ENCODE measurements around the gene TMEM52B. TPM values are rescaled to one million over a fixed set of nuclear protein-coding genes. Genes with fewer than 3 reads are reported as not detected.

The TMEM52B gene
- total RNA-seq, 1 experiment from 2014 or later, result not detected

- TF ChIP-seq, protein P1, sequence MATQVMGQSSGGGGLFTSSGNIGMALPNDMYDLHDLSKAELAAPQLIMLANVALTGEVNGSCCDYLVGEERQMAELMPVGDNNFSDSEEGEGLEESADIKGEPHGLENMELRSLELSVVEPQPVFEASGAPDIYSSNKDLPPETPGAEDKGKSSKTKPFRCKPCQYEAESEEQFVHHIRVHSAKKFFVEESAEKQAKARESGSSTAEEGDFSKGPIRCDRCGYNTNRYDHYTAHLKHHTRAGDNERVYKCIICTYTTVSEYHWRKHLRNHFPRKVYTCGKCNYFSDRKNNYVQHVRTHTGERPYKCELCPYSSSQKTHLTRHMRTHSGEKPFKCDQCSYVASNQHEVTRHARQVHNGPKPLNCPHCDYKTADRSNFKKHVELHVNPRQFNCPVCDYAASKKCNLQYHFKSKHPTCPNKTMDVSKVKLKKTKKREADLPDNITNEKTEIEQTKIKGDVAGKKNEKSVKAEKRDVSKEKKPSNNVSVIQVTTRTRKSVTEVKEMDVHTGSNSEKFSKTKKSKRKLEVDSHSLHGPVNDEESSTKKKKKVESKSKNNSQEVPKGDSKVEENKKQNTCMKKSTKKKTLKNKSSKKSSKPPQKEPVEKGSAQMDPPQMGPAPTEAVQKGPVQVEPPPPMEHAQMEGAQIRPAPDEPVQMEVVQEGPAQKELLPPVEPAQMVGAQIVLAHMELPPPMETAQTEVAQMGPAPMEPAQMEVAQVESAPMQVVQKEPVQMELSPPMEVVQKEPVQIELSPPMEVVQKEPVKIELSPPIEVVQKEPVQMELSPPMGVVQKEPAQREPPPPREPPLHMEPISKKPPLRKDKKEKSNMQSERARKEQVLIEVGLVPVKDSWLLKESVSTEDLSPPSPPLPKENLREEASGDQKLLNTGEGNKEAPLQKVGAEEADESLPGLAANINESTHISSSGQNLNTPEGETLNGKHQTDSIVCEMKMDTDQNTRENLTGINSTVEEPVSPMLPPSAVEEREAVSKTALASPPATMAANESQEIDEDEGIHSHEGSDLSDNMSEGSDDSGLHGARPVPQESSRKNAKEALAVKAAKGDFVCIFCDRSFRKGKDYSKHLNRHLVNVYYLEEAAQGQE (IDR thresholded peaks at IDR 0.05; ENCODE audit: insufficient read depth in 1 of 2, low read depth in 2 of 2, low read length in 1 of 2), result no peak
- TF ChIP-seq CTCF (IDR thresholded peaks at IDR 0.05) (no peak), POLR2AphosphoS5 (IDR thresholded peaks at IDR 0.05; ENCODE audit: low read depth, low read length) (no peak), SIN3A (IDR thresholded peaks at IDR 0.05; ENCODE audit: borderline replicate concordance, insufficient read depth, low read depth, low read length) (no peak), TCF7L2 (IDR thresholded peaks at IDR 0.05; ENCODE audit: low read depth, low read length) (no peak)
- POLR2A ChIA-PET, result no interaction called here
- Histone ChIP-seq H3K27ac (ENCODE audit: low read length) (peak within 1 kb of the TSS; percentile 65; the same call in 1 of the 2 replicates), H3K4me3 (ENCODE audit: low read depth in 2 of 2, low read length in 2 of 2) (no peak within 1 kb of the TSS), H3K9me3 (ENCODE audit: control insufficient read depth, insufficient read depth, low read depth, low read length) (no peaks in the 10 kb centered on the region), H3K4me1 (ENCODE audit: control insufficient read depth, insufficient read depth, low read length) (peaks cover 10% of the 10 kb centered on the region), H3K36me3 (ENCODE audit: control insufficient read depth, insufficient read depth, low read length) (no peaks in the 10 kb centered on the region), H3K27me3 (ENCODE audit: control insufficient read depth, insufficient read depth, low read length) (no peaks in the 10 kb centered on the region)
- ATAC-seq, result no peak
- CTCF ChIA-PET, result interaction anchor here (0.8 kb wide), 1 partner anchor 19 kb away, joined by 3 read pairs; no protein-coding TSS in a partner anchor
- intact Hi-C loops (cut with micrococcal nuclease; ENCODE audit: unreplicated experiment) (no loop called here), in situ Hi-C loops (cut with HindIII; ENCODE audit: low pct_unique_long_range_greater_than_20kb, low sequenced_read_pairs) (no loop called here)
- no peak for DNase-seq (ENCODE audit: low read depth, low spot score)
- no TSS peak for BruUV-seq (replicated peaks)
Measured at GRCh38 chr12:10171973-10172728, 6.7 kb upstream of the TMEM52B start, which contains the start of gene OLR1. OLR1 (minus strand) TSS chr12:10172132; CDS start chr12:10172077, 55 bp downstream.

DNA sequence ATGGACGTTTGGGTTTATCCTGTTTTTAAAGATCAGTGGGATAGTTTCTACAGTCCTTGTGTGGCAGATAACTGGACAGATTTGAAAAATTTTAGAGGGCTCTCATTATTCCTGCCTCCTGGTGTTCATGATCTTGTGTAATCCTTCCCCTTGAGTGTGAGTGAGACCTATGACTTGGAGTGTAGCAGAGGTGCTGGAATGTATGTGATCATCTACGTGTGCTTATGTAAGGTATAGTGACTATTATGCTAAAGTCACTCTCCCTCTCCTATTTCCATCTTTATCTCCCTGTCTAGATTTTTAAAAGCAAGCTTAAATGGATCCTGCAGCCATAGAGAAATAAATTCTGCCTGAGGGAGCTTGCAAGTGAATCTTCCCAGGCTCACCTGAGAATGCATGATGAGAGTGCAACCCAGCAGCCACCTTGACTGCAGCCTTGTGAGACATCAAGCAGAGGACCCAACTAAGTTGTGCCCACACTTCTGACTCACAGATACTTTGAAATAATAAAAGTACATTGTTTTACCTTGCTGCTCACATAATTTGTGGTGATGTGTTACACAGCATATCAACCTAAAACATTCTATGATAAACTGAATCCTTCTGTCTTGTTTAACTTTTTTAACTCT is 3.7 kb upstream of the TMEM52B start:
- in situ Hi-C loops (cut with HindIII; ENCODE audit: low pct_unique_long_range_greater_than_20kb, low sequenced_read_pairs), result no loop called here
- H3K36me3 ChIP-seq (ENCODE audit: control insufficient read depth, insufficient read depth, low read length), result no peaks in the 10 kb centered on the region
- no peaks in the 10 kb centered on the region for H3K27me3 ChIP-seq (ENCODE audit: control insufficient read depth, insufficient read depth, low read length)
- ChIA-PET POLR2A (no interaction called here), CTCF (interaction anchor here (2.2 kb wide), 1 partner anchor 22 kb away, joined by 7 read pairs; no protein-coding TSS in a partner anchor)
- H3K4me3 ChIP-seq (ENCODE audit: low read depth in 2 of 2, low read length in 2 of 2), result no peak overlapping the region
- ATAC-seq (no peak), DNase-seq (ENCODE audit: low read depth, low spot score) (no peak)
- TF ChIP-seq SIN3A (IDR thresholded peaks at IDR 0.05; ENCODE audit: borderline replicate concordance, insufficient read depth, low read depth, low read length), result no peak
- TF ChIP-seq TCF7L2 (IDR thresholded peaks at IDR 0.05; ENCODE audit: low read depth, low read length), result no peak
- TF ChIP-seq POLR2AphosphoS5 (IDR thresholded peaks at IDR 0.05; ENCODE audit: low read depth, low read length), result no peak
- TF ChIP-seq, protein P1 (IDR thresholded peaks at IDR 0.05; ENCODE audit: insufficient read depth in 1 of 2, low read depth in 2 of 2, low read length in 1 of 2), result no peak
- no peak for TF ChIP-seq CTCF (IDR thresholded peaks at IDR 0.05)
- no TSS peak for BruUV-seq (replicated peaks)
- no peak overlapping the region; the same call in 1 of the 2 replicates for H3K27ac ChIP-seq (ENCODE audit: low read length)
- intact Hi-C loops (cut with micrococcal nuclease; ENCODE audit: unreplicated experiment), result no loop called here
- no peaks in the 10 kb centered on the region for H3K9me3 ChIP-seq (ENCODE audit: control insufficient read depth, insufficient read depth, low read depth, low read length)
- H3K4me1 ChIP-seq (ENCODE audit: control insufficient read depth, insufficient read depth, low read length), result peaks cover 5% of the 10 kb centered on the region; the same call in 1 of the 2 replicates
